Activated T-cell treated with anti-CD3 and anti-CD28 coated beads for 1 hour (primary cell): ENCODE measurements around the gene QRICH2.
"Not testable (repeated sequence)": the region's sequence is repeated elsewhere in the genome, so short reads cannot be mapped to it uniquely, and the experiment has no call there.

Experiments
- DNase-seq: peaks from one replicate; pipeline ENCODE4 v3.0.0-alpha.2; 2020; ENCODE audit warnings: low read depth

The QRICH2 gene

GRCh38 chr17:76277300-76278267, 30.5 kb downstream of the QRICH2 start:
- DNase-seq, result no peak

- DNase-seq, result no peak
Measured at GRCh38 chr17:76276461-76277299, 31.4 kb downstream of the QRICH2 start.

GRCh38 chr17:76276069-76276431, 32.0 kb downstream of the QRICH2 start:
- DNase-seq, result no peak

GRCh38 chr17:76275382-76276068, 32.6 kb downstream of the QRICH2 start:
- DNase-seq, result no peak

- DNase-seq, result no peak
Measured at GRCh38 chr17:76274112-76274956, 33.7 kb downstream of the QRICH2 start.

- DNase-seq, result no peak
Measured at GRCh38 chr17:76273445-76274111, 34.5 kb downstream of the QRICH2 start.

- DNase-seq, result no peak
Measured at GRCh38 chr17:76272541-76273444, 35.3 kb downstream of the QRICH2 start.

GRCh38 chr17:76271669-76272540, 36.2 kb downstream of the QRICH2 start:
- DNase-seq, result peak; percentile 46

GRCh38 chr17:76270770-76271668, 37.1 kb downstream of the QRICH2 start:
- no peak for DNase-seq

GRCh38 chr17:76270127-76270592, 37.9 kb downstream of the QRICH2 start:
- no peak for DNase-seq

GRCh38 chr17:76268991-76269981, 38.8 kb downstream of the QRICH2 start:
- DNase-seq, result no peak

- DNase-seq, result peak; percentile 52
Measured at GRCh38 chr17:76268015-76268749, 39.9 kb downstream of the QRICH2 start.

- not testable (repeated sequence) for DNase-seq
Measured at GRCh38 chr17:76267581-76268001, 40.5 kb downstream of the QRICH2 start.

GRCh38 chr17:76267051-76267576, 41.0 kb downstream of the QRICH2 start:
- no peak for DNase-seq

- no peak for DNase-seq
Measured at GRCh38 chr17:76266244-76266938, 41.7 kb downstream of the QRICH2 start.
